Germinal center (tissue), 1 donor: ENCODE measurements around the gene HSD17B12.
A peak's percentile ranks its signal among the peaks of the same experiment; 100 is the strongest.
"Not testable (repeated sequence)": the region's sequence is repeated elsewhere in the genome, so short reads cannot be mapped to it uniquely, and the experiment has no call there.

Experiments
- DNase-seq: peaks from one replicate; pipeline ENCODE4 v3.0.0; 2012; ENCODE audit warnings: mixed read lengths, low spot score

HSD17B12 gene

DNA sequence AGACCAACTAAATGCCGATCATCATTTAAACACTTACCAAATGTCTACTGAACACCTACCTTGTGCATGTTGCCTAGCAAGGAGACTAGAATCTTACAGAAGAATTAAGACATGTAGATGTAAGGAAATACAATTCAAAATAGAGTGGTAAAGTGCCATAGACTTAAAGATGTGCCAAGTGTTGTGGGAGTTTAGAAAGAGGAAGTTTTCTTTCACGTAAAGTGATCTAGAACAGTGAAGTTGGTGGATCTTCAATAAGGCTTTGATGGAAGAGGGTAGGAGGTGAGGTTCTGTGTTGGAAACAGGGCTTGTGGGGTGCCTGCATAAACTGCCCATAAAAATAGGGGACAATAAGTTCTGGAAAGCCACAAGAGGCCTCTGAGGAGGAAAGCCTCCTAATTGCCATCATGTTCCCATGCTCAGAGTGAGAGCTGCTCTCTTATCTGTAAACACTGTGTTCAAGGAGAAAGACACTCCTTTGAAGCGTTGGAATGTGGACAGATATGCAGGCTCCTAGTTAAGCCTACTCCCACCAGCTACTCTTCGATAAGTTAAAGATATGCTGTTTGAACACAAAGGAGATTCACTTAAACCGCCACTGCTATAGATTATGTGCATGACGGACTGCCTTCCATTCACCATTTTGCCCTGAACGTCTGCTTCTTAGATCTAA, 66.7 kb downstream of the HSD17B12 start:
- DNase-seq, result no peak

DNA sequence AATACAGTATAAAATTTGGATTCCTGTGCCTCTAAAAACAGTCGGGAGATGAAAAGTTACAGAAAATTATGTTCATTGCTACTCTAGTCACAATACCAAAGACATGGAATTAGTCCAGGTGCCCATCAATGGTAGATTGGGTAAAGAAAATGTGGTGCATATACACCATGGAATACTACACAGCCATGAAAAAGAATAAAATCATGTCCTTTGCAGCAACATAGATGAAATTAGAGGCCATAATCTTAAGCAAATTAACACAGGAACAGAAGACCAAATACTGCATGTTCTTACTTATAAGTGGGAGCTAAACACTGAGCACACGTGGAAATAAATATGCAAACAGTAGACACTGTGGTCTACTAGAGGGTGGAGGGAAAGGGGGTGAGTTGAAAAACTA, 67.6 kb downstream of the HSD17B12 start:
- DNase-seq, result no peak

DNA sequence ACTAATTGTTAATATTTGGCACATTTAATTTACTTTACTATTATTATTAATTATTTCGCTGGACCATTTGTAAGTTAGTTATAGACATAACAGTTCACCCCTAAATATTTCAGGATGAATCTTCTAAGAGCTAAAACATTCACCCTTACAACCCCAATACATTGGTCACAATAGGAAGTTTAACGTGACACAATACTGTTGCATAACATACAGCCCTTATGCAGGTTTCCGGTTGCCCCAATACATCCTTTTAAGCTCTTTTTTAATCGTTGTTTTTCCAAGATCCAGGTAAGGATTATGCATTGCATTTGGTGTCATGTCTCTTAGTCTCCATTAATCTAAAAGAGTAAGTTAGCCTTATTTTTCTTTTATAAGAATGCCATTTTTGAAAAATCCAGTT, 71.2 kb downstream of the HSD17B12 start:
- no peak for DNase-seq

DNA sequence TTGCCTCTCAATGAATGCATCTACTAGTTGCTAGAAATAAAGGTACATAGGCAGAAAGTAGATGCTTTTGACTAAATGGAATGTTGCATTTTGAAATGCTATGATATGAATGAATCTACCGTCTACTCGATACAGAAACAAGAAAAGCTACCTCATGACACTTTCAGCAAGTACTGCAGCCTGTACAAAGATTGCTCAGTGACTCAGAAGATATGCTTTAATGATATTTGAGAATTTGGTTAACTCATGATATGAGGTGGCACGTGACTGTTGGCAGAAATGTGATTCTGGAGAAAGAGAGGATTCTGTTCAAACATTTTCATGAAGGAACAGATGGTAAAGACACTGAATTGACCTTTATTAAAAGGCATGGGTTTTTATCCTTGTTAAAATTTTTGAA, 76.0 kb downstream of the HSD17B12 start:
- DNase-seq, result no peak

DNA sequence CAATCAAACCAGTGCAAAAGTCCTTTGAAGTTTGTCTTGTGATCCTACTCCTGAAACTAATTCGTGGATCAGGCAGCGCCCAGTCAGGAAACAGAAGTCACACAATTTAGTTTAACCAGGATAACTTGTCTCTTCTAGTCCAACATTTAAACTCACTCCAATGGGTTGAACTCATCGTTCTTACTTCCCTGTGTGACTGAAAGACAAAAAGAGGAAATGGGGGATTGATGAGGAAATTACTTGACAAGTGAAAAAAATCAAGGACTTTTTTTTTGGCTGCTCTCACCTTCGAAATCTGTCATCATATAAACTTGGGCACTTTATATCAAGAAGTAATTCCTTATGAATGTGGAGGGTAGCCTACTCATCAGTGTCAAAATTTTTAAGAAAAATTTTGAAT, 78.4 kb downstream of the HSD17B12 start:
- DNase-seq, result no peak

DNA sequence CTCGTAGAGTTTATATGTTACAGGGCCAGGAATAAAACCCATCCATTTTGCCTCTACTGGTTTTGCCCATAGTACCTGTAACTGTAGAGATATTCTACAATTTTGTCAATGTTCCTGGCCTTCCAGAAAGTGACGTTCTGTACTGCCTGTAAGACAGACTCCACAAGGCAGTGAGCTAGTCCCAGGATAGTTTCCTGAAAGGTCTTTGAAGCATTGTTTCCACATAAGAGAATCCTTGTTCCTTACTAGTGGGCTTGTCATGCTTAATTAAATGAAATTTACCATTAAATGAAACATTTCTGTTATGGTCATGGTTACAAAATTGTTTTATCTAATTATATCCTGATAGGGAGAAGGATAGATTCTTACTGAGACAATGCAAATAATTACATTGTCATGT, 80.4 kb downstream of the HSD17B12 start:
- DNase-seq, result no peak

DNA sequence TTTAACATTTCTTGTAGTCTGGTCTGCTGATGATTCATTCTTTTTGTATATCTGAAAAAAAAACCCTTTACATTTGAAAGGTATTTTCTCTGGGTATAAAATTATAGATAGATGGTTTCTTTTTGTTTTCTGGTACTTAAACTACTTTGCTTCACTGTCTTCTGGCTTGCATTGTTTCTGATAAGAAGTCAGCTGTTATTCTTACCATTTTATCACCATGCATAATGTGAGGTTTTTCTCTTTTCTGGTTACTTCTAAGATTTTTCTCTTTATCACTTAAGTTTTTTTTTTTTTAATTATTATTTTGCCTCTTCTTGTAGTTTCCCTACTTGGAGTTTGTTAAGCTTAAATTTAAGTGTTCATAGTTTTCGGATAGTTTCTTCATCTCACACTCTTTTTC, 84.7 kb downstream of the HSD17B12 start:
- no peak for DNase-seq

DNA sequence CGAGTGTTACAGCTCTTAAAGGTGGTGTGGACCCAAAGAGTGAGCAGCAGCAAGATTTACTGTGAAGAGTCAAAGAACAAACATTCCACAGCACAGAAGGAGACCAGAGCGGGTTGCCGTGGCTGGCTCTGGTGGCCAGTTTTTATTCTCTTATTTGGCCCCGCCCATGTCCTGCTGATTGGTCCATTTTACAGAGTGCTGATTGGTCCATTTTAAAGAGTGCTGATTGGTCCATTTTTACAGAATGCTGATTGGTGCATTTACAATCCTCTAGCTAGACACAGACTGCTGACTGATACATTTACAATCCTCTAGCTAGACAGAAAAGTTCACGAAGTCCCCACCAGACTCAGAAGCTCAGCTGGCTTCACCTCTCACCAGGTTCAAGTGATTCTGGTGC, 88.1 kb downstream of the HSD17B12 start:
- not testable (repeated sequence) for DNase-seq

DNA sequence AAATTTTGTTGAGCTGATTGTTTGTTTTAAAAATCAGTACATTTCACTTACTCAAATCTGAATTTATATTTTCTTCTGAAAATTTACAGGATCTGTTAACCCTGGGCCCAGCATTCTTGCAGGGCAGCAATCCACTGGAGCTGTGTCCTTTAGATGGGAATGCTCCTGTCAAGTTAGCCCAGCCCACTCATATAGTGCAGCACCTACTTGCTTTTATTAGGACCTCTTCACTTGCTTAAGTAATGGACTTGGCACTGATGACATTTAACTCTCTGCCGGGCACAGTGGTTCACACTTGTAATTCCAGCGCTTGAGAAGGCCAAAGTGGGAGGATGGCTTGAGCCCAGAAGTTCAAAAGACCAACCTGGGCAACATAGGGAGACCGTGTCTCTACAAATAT, 89.6 kb downstream of the HSD17B12 start:
- DNase-seq, result no peak

DNA sequence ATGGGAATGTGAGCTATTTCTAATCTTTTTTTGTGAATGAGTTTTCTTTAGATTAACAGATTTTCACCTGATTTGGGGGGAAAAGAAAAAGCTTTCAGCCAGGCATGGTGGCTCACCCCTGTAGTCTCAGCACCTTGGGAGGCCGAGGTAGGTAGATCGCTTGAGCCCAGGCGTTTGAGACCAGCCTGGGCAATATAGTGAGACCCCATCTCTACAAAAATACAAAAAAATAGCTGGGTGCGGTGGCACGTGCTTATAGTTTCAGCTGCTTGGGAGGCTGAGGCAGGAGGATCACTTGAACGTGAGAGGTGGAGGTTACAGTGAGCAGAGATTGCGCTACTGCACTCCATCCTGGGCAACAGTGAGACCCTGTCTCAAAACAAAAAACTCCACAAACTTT, 92.2 kb downstream of the HSD17B12 start:
- no peak for DNase-seq

DNA sequence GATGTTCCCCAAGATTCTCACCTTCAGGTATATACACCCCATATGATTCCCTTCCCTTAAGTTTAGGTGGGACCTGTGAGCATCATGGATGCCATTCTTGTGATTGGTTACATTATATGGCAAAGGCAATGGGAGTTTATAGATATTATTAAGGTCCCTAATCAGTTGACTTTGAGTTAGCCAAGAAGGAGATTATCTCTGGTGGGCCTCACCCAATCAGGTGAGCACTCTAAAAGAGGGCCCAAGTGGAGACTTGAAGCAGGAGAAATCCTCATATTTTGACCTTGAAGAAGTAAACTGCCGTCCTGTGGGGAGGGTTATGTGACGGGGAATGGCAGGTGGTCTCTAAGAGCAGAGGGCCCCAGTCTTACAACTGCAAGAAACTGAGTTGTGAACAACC, 94.2 kb downstream of the HSD17B12 start:
- no peak for DNase-seq

DNA sequence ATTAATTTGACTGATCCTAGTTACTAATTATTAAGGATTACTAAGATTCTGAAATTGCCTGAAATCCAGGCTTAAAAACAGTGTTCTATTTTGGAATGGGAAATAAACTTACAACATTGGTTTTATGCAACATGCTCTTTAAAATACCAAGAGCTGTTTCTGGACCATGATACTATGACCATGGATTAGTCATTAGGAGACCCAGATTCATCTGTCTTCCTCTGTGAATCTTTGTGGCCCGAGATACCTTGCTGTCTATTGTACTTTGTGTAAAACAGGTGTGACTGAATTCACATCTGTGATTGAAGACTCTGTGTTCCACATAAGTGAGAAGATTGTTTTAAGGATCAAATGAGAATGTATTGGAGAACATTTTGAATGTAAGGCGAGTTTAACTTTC, 98.8 kb downstream of the HSD17B12 start:
- no peak for DNase-seq

DNA sequence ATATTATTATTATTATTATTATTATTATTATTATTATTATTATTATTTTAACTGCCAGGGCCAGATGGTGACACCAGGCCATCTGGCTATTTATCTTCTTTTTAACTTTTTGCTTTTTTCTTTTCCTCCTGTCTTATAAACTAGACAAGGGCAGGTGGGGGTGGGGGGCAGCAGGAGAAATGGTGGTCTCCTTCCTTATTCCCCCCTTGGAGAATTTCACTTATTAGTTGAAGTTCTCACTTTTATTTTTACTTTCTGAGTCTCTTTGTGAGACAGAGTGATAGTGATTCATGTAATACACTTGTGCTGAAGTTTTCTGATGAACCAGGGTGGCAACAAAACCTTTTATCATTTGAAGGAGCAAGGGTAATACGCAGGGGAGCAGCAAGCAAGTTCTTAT, 103.8 kb downstream of the HSD17B12 start:
- no peak for DNase-seq

DNA sequence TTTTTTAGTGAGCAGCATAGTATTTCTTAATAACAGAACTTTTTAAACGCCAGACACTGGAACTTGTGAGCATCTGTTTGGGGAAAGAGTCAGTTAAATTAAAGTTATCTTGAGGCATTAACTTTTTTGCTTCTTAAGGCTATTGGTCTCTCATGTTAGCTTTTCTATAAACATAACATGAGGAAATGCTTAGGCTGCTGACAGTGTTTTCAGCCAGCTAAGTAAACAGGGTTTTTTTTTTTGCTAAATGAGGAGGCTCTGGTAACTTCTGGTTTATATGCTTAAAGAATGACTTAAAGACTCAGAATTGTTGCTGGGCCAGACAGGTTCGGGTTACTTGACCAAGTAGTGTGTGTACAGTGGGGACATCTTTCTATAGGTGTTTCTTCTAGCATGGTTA, 104.3 kb downstream of the HSD17B12 start:
- no peak for DNase-seq

DNA sequence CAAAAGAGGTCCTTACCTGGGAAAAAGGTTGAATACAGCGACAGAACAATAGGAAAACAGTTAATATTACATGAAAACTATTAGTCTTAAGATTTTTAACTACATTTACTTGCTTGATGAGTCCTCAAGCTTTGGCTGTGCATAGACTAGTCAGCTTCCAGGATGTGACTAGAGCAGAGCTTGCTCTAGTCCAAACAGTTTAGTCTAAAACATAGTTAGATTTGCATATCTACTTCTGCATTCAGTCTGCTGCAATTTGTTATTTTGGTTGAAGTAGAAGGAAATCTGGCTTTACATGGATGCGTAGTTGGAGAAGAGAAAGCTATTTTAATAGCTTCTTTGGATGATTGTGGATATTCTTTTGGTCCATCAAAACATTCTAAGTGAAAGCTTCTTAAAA, 104.8 kb downstream of the HSD17B12 start:
- no peak for DNase-seq

DNA sequence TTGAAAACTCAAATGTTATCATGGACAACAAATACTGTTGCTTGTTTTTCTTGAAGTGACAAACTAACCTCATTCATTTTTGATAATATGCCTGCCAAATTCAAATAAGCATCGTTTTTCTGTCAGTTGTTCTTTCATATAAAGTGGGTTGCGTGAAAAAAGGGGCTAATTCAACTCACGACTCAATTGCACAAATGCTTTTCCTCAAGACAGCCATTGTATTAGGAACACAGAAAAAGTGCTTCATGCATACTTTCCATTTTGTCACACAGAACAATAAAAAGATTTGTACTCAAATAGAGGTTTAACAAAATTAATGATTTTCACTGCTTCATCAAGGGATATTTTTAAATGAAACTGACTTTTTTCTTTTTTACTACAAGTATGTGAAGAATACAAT, 105.5 kb downstream of the HSD17B12 start:
- no peak for DNase-seq

DNA sequence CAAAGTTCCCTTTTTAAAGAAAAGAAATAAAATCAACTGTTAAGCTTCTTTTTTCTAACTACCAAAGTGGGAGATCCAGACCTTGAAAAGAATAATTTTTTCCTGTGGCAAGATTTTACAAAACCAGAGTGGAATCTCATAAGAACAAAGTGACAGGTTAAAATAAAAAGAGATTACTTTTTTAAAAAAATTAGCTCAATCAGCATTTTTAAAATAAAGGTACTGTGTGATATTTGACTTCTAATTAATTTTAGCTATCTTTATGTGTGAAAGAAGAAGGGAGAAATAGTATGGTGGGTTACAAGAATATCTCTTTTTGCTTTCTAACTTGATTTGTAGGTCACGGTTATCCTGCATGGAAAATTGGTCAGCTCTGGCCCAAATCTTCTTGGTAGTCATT, 107.3 kb downstream of the HSD17B12 start:
- DNase-seq, result no peak

DNA sequence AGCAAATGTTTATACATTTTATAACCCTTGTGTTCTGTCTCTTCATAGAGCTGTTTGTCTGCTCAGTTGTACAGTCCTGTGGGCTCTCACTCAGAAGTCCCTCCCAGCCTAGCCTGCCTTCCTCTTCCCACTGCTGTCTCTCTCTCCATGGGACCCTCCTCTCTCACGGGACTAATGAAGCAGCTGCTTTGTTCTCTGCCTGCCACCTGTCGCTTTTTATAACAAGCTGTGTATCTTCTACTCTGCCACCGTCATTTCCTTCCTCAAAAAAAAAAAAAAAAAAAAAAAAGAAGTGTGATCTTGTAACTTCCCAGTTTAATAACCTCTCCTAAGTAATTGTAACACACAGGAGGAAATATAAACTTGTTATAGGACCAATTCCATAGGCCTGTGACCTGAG, 107.9 kb downstream of the HSD17B12 start:
- DNase-seq, result peak; percentile 36

DNA sequence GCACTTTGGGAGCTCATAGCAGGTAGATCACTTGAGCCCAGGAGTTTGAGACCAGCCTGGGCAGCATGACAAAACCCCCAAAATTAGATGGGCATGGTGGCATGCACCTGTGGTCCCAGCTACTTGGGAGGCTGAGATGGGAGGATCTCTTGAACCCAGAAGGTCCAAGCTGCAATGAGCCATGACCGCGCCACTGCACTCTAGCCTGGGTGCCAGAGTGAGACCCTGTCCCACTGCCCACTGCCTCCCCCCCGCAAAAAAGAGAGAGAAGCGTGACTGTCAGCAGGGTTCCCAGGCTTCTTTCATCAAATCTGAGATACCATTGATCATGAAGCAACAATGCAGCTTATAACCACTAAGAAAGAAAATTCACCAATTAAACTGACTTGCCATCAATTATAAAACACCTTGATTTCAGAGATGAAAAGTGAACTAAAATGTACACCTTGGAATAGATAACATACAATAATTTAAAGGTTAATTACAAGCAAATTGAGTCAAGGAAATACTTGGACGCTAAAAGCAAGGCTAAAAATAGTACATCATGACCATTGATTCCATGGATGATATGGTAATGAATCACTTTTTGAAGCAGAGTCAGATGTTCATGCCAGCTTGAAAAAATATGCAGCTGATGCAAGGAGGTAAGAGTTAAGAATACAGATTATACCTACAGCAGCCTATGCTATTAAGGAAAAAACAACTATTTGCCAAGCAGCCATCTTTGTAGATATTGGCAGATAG, 109.3 kb downstream of the HSD17B12 start:
- no peak for DNase-seq

DNA sequence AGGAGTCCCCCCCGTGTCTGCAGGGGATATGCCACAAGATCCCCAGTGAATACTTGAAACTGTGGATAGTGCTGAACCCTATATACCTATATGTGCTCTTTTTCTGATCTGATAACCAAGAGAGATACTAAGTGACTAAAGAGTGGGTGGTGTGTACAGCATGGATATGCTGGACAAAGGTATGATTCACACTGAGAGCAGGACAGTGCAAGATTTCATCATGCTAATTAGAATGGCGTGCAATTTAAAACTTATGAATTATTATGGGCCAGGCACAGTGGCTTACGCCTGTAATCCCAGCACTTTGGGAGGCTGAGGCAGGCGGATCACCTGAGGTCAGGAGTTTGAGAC, 109.9 kb downstream of the HSD17B12 start:
- no peak for DNase-seq

DNA sequence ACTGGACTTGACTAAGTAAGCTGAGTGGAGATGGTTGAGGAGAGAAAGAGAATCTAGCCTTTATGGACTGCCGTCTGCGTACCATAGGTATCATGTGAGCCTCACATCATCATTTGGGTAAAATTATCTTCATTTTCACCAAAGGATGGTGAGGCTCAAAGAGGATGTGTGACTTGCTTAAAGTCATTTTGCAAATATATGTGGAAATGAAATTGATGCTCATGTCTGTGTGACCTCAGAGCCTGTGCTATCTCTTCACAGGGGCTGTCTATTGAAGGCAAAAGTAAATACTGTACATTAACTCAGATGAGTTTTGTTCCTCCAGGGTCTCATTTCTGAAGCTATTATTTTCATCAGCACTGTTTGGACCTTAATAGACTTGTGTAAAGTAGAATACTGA, 116.8 kb downstream of the HSD17B12 start:
- DNase-seq, result peak; percentile 12

DNA sequence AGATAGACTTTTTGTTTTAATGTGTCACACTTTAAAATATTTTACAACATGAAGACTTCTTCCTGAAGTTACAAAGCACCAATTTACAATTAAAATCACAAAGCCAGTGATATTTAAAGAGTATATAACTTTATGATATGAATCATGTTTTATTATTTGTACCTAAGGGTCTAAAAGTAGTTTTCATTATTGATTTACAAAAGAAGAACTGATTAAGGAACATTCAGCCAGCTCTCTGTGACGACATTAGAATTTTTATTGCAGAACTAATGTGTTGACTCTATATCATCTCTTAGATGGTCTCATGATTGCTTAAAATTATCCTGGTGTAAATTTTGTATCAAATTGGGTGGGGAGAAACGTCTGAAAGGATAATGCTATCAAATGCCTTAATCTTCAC, 117.3 kb downstream of the HSD17B12 start:
- DNase-seq, result no peak

DNA sequence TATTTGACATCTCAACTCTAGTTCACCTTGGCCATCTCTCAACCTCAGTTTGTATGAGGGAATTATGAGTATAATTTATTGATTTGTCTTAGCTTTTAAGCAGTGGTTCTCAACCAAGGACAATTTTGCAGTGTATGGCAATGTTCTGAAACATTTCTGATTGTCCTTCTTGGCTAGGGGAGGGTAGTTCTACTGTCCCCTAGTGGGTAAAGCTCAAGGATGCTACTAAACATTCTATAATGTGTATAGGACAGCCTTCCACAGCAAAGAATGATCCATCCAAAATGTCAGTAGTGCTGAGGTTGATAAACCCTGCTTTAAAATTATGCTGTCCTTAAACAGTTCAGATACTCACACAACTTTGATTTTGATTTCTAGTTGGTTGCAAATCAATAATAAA, 122.0 kb downstream of the HSD17B12 start:
- DNase-seq, result no peak

DNA sequence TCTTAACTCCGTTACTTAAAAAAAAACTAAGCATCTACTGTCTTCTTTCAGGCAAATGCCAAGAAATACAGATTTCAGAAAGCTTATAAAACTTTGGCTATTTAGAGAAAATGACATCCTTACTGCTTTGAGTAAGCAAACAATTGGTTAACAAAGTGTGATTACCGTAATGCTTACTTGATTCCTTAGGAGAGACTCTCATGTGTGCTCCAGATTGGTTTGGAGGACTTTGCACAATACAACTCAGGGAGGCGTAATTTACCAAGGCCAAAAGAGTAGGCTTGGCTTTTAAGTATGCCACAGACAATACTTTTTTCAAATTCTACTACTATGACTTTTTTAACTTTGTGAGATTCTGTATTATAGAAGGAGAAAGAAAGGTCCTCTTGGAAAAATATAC, 123.2 kb downstream of the HSD17B12 start:
- DNase-seq, result no peak
